OCI-LY1 (cell line): Measurements from ENCODE around the gene GRIK2.

Experiments
- H2AFZ ChIP-seq: fragments of 200-600 bp; sonication (generic), shearing (Covaris generic); 2 replicates; pipeline ENCODE4 v1.6.0; 2014; ENCODE audit warnings: antibody characterized with exemption, mild to moderate bottlenecking, low read length
- H3F3A ChIP-seq: fragments of 200-600 bp; sonication (generic), shearing (Covaris generic); 2 replicates; pipeline ENCODE4 v1.6.0; 2014; ENCODE audit warnings: mild to moderate bottlenecking, antibody characterized with exemption, low read length, moderate library complexity; ENCODE audit not compliant: insufficient read depth
- H3K27ac ChIP-seq: fragments of 200-600 bp; sonication (generic); 2 replicates; pipeline ENCODE4 v1.5.1; 2014; ENCODE audit warnings: low read length, mixed run types, mild to moderate bottlenecking, low read depth; ENCODE audit not compliant: poor library complexity, severe bottlenecking
- H3K27me3 ChIP-seq: fragments of 200-600 bp; sonication (generic); 2 replicates; pipeline ENCODE4 v1.6.0; 2014; ENCODE audit warnings: antibody characterized with exemption, mild to moderate bottlenecking, low read length, moderate library complexity; ENCODE audit not compliant: insufficient read depth
- H3K36me3 ChIP-seq: fragments of 200-600 bp; sonication (generic); 2 replicates; pipeline ENCODE4 v1.6.1; 2014; ENCODE audit warnings: mild to moderate bottlenecking, antibody characterized with exemption, low read length, moderate library complexity, mixed read lengths; ENCODE audit not compliant: insufficient read depth
- H3K4me1 ChIP-seq: fragments of 200-600 bp; sonication (generic); 2 replicates; pipeline ENCODE4 v1.5.1; 2014; ENCODE audit warnings: mild to moderate bottlenecking, low read length, moderate library complexity; ENCODE audit not compliant: insufficient read depth, severe bottlenecking
- H3K4me2 ChIP-seq: fragments of 200-600 bp; sonication (generic), shearing (Covaris generic); 2 replicates; pipeline ENCODE4 v1.6.1; 2014; ENCODE audit warnings: low read length
- H3K4me3 ChIP-seq: fragments of 200-600 bp; sonication (generic); 2 replicates; pipeline ENCODE4 v1.5.1; 2014; ENCODE audit warnings: low read length, low read depth, mild to moderate bottlenecking, mixed read lengths; ENCODE audit not compliant: poor library complexity, severe bottlenecking
- H3K79me2 ChIP-seq: fragments of 200-600 bp; shearing (Covaris generic); 2 replicates; pipeline ENCODE4 v1.6.1; 2016; ENCODE audit warnings: mixed run types, low read length, mixed read lengths; ENCODE audit not compliant: insufficient read depth
- H3K9ac ChIP-seq: fragments of 200-600 bp; sonication (generic), shearing (Covaris generic); 2 replicates; pipeline ENCODE4 v1.6.1; 2014; ENCODE audit warnings: mild to moderate bottlenecking, low read length, mixed read lengths
- H3K9me2 ChIP-seq: fragments of 200-600 bp; sonication (generic), shearing (Covaris generic); 2 replicates; pipeline ENCODE4 v1.6.1; 2014; ENCODE audit warnings: low read depth, mild to moderate bottlenecking, low read length, mixed read lengths
- H3K9me3 ChIP-seq: fragments of 200-600 bp; shearing (Covaris generic); 2 replicates; pipeline ENCODE4 v1.6.1; 2014; ENCODE audit warnings: low read length, mixed read lengths
- H4K20me1 ChIP-seq: fragments of 200-600 bp; sonication (generic), shearing (Covaris generic); 2 replicates; pipeline ENCODE4 v1.6.0; 2016; ENCODE audit warnings: mild to moderate bottlenecking, low read length; ENCODE audit not compliant: insufficient read depth
- EZH2 ChIP-seq: fragments of 200-600 bp; sonication (generic), shearing (Covaris generic); IDR thresholded peaks from 2 replicates; pipeline ENCODE4 v1.8.0; 2017; ENCODE audit warnings: borderline replicate concordance, mixed run types, mild to moderate bottlenecking, antibody characterized with exemption, low read length, moderate library complexity, mixed read lengths
- TF ChIP-seq, protein P1 (sequence below): fragments of 200-600 bp; sonication (generic), shearing (Covaris generic); IDR thresholded peaks from 2 replicates; pipeline ENCODE4 v1.5.1; 2017; ENCODE audit warnings: mild to moderate bottlenecking, antibody characterized with exemption, low read length, moderate library complexity, mixed read lengths

The GRIK2 gene

DNA sequence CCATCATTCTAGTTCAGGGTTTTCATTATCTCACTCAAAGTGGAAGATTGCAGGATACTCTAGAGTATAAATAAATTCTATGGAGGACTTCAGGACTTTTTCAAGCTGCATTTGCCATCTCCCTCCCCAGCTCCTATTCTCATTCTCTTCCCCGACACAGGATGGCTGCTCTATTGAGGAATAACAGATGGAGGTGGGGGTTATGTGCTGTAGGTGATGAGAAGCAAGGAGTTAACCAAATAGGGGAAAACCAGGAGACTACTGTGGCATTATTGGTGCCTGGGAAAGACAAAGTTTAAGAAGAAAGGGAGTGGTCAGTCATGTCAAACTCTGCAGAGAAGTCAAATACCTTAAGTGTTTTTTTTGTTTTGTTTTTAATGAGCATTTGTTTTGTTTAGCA is 109.3 kb downstream of the GRIK2 start:
- no peaks in the 10 kb centered on the region for H3K27me3 ChIP-seq
- no peaks in the 10 kb centered on the region for H3K9me2 ChIP-seq

DNA sequence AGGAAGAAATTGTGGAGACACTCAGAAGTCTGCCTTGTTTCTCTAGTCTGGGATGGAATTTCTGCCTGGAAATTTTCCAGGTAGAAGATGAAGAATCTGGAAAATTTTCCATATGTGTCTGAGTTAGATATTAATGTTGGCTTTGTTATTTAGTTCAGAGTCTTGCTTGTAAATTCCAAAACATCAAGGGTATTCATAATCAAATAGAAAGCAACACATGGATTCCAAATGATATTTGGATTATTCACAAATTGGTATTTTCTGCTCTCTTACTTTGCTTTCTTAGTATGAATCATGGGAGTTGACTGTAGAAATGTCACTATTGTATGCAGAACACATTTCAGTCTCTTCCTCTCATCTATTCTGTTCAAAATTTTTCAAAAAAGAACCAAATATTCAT is 116.0 kb downstream of the GRIK2 start:
- Histone ChIP-seq H3F3A (no peaks in the 10 kb centered on the region), H3K9ac (no peak overlapping the region), H3K27me3 (no peaks in the 10 kb centered on the region), H3K79me2 (no peaks in the 10 kb centered on the region), H3K36me3 (no peaks in the 10 kb centered on the region), H2AFZ (no peak overlapping the region), H3K9me2 (no peaks in the 10 kb centered on the region), H3K4me3 (no peak overlapping the region), H3K9me3 (no peaks in the 10 kb centered on the region), H4K20me1 (no peaks in the 10 kb centered on the region), H3K27ac (no peak overlapping the region), H3K4me2 (no peak overlapping the region), H3K4me1 (no peaks in the 10 kb centered on the region)
- TF ChIP-seq, protein P1, sequence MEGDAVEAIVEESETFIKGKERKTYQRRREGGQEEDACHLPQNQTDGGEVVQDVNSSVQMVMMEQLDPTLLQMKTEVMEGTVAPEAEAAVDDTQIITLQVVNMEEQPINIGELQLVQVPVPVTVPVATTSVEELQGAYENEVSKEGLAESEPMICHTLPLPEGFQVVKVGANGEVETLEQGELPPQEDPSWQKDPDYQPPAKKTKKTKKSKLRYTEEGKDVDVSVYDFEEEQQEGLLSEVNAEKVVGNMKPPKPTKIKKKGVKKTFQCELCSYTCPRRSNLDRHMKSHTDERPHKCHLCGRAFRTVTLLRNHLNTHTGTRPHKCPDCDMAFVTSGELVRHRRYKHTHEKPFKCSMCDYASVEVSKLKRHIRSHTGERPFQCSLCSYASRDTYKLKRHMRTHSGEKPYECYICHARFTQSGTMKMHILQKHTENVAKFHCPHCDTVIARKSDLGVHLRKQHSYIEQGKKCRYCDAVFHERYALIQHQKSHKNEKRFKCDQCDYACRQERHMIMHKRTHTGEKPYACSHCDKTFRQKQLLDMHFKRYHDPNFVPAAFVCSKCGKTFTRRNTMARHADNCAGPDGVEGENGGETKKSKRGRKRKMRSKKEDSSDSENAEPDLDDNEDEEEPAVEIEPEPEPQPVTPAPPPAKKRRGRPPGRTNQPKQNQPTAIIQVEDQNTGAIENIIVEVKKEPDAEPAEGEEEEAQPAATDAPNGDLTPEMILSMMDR: no peak
- TF ChIP-seq EZH2: no peak

More for the DNA sequence above, 109.3 kb downstream of the GRIK2 start:
- no peaks in the 10 kb centered on the region for H4K20me1 ChIP-seq
- H3K36me3 ChIP-seq: no peaks in the 10 kb centered on the region
- TF ChIP-seq, protein P1: no peak
- TF ChIP-seq EZH2: no peak
- H2AFZ ChIP-seq: no peak overlapping the region
- no peaks in the 10 kb centered on the region for H3F3A ChIP-seq
- no peak overlapping the region for H3K4me3 ChIP-seq
- H3K4me2 ChIP-seq: no peak overlapping the region
- H3K79me2 ChIP-seq: no peaks in the 10 kb centered on the region
- H3K27ac ChIP-seq: no peak overlapping the region
- H3K9me3 ChIP-seq: no peaks in the 10 kb centered on the region
- no peaks in the 10 kb centered on the region for H3K4me1 ChIP-seq
- H3K9ac ChIP-seq: no peak overlapping the region

DNA sequence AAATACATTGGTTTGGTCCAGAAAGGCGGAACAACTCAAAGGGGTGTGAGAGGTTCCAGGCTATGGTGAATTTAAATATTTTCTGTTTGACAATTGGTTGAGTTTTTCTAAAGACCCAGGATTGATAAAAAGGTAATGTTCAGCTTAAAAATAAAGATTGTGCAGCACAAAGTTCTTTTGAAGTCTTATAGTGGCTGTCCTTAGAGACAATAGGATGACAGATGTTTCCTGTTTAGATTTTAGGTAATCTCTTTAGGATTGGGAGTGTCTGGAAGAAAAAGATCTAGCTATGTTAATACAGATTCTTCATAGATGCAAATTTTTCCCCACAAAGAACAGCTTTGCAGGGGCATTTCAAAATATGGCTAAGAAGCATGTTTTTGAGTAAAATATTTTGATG is 119.7 kb downstream of the GRIK2 start:
- no peaks in the 10 kb centered on the region for H3K4me1 ChIP-seq
- H3K4me3 ChIP-seq: no peak overlapping the region
- no peaks in the 10 kb centered on the region for H3K79me2 ChIP-seq
- no peaks in the 10 kb centered on the region for H3K9me2 ChIP-seq
- no peaks in the 10 kb centered on the region for H3F3A ChIP-seq
- H3K9ac ChIP-seq: no peak overlapping the region
- TF ChIP-seq, protein P1: no peak
- TF ChIP-seq EZH2: no peak
- H3K27ac ChIP-seq: no peak overlapping the region
- no peaks in the 10 kb centered on the region for H3K36me3 ChIP-seq
- H3K27me3 ChIP-seq: no peaks in the 10 kb centered on the region
- H2AFZ ChIP-seq: no peak overlapping the region
- H3K9me3 ChIP-seq: no peaks in the 10 kb centered on the region
- no peaks in the 10 kb centered on the region for H4K20me1 ChIP-seq
- H3K4me2 ChIP-seq: no peak overlapping the region
